Neural crest cell (in vitro differentiated cells): ENCODE data around the gene SLC2A6. TPM values are rescaled to one million over a fixed set of nuclear protein-coding genes. Genes with fewer than 3 reads are reported as not detected.

Source experiments
- DNase-seq: peaks from one replicate; pipeline ENCODE4 v3.0.0; 2021; ENCODE audit warnings: low read depth, mixed read lengths, low spot score
- H3K27ac Mint-ChIP-seq: one replicate; pipeline ENCODE4 v1.8.0; 2021; ENCODE audit warnings: mild to moderate bottlenecking, mixed read lengths; ENCODE audit not compliant: unreplicated experiment
- H3K27me3 Mint-ChIP-seq: 2 replicates; pipeline ENCODE4 v1.8.0; 2021; ENCODE audit warnings: low read depth, mild to moderate bottlenecking, mixed read lengths
- H3K36me3 Mint-ChIP-seq: 2 replicates; pipeline ENCODE4 v1.8.0; 2021; ENCODE audit warnings: low read depth, mild to moderate bottlenecking, mixed read lengths
- H3K4me1 Mint-ChIP-seq: 2 replicates; pipeline ENCODE4 v1.8.0; 2021; ENCODE audit warnings: mixed read lengths
- H3K4me3 Mint-ChIP-seq: one replicate; pipeline ENCODE4 v1.8.0; 2021; ENCODE audit warnings: mild to moderate bottlenecking, mixed read lengths
- H3K9me3 Mint-ChIP-seq: 2 replicates; pipeline ENCODE4 v1.8.0; 2021; ENCODE audit warnings: mixed read lengths
- total RNA-seq: library from RNA; stranded (reverse); gene quantifications from 2 replicates; pipeline ENCODE4 v1.2.1, GENCODE V29; 2021
- TF ChIP-seq, protein P1 (sequence below): fragments of 200-600 bp; sonication (generic); conservative IDR thresholded peaks from 2 replicates; pipeline ENCODE4 v1.5.0; 2021; ENCODE audit warnings: antibody characterized with exemption, mild to moderate bottlenecking

The SLC2A6 gene
- total RNA-seq, 1 donor from 2014 or later: 29.0 TPM

DNA sequence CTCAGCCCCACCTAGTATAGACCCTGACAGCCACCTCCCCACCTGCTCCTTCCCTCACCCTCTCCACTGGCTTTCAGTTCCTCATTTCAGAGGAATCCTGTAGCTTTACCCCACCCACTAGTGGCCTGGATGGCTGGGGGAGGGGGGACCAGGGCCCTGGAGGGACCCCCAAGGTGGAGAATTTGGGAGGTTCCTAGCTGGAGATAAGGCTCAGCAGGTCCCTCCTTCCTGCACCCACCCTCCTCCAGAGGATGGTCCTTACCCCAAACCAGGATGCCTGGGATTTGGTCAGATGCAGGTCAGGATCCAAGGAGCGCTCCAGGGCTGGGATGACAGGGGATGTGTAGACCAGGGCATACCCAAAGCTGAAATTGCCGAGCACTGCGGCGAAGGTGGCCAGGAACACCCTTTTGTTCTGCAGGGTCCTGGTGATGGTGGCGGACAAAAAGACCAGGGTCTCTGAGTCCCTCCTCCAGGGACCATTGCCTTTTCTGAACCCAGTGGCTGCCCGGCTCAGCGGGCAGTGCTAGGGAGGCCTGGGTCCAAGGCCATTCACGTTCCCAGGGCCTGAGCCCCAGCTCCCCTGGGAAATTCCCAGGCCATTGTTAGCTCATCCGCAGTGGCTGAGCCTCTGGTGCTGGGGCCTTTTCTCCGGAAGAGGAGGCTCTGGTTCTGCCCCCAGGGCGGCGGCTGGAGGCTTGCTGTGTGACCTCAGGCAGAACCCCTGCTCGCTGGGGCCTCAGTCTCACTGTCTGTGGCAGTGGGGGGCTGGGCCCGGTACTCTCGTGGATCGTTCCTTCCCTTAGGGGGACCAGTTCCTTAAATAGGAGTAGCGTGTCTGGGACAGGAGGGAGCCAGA lies 678 bp downstream of the SLC2A6 start:
- H3K27ac Mint-ChIP-seq: peak overlapping the region; percentile 67
- no peaks in the 10 kb centered on the region for H3K27me3 Mint-ChIP-seq
- peaks cover 17% of the 10 kb centered on the region for H3K4me1 Mint-ChIP-seq
- peak; percentile 44 for DNase-seq
- H3K36me3 Mint-ChIP-seq: no peaks in the 10 kb centered on the region
- H3K9me3 Mint-ChIP-seq: no peaks in the 10 kb centered on the region
- TF ChIP-seq, protein P1, sequence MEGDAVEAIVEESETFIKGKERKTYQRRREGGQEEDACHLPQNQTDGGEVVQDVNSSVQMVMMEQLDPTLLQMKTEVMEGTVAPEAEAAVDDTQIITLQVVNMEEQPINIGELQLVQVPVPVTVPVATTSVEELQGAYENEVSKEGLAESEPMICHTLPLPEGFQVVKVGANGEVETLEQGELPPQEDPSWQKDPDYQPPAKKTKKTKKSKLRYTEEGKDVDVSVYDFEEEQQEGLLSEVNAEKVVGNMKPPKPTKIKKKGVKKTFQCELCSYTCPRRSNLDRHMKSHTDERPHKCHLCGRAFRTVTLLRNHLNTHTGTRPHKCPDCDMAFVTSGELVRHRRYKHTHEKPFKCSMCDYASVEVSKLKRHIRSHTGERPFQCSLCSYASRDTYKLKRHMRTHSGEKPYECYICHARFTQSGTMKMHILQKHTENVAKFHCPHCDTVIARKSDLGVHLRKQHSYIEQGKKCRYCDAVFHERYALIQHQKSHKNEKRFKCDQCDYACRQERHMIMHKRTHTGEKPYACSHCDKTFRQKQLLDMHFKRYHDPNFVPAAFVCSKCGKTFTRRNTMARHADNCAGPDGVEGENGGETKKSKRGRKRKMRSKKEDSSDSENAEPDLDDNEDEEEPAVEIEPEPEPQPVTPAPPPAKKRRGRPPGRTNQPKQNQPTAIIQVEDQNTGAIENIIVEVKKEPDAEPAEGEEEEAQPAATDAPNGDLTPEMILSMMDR: no peak
- H3K4me3 Mint-ChIP-seq: peak overlapping the region; percentile 81

DNA sequence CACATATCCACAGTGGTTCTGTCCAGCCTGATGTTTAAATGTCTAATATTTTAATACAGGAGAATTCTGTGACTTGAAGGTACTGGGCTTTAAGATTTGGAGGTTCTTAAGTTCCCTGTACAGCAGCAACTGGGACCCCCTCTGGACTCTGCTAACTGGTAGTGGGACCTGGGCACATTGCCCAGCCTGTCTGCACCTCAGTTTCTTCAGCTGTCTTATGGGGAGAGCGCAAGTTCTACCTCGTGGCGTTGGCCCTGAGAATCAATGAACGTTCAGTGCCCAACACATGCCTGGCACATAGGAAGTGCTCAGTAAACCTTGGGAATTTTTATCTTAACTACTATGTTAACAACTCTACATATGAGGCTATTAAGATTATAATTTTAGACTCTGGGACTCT lies 1.4 kb downstream of the SLC2A6 start:
- Mint-ChIP-seq H3K27ac (peak overlapping the region; percentile 67), H3K4me3 (peak overlapping the region; percentile 81), H3K36me3 (no peaks in the 10 kb centered on the region), H3K4me1 (peaks cover 17% of the 10 kb centered on the region), H3K27me3 (no peaks in the 10 kb centered on the region), H3K9me3 (no peaks in the 10 kb centered on the region)
- DNase-seq: no peak
- TF ChIP-seq, protein P1: no peak

DNA sequence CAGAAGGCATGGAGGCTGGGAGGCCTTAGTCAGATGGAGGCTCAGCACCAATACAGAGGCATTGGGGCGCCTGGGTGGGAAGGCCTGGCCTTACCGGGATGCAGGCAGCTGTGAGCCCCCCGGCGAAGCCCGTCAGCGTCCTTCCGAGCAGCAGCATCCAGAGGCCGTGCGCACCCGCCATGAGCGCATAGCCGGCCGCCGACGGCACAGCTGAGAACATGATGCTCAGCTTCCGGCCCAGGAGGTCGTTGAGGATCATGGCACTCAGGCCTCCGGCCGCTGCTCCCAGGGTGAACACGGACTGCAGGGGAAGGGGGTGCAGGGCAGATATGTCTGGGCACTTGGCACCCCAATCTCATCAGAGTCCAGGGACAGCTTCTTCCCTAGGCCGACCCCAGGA lies 2.0 kb downstream of the SLC2A6 start:
- H3K36me3 Mint-ChIP-seq: no peaks in the 10 kb centered on the region
- peak overlapping the region; percentile 62 for H3K4me3 Mint-ChIP-seq
- TF ChIP-seq, protein P1: no peak
- H3K27me3 Mint-ChIP-seq: no peaks in the 10 kb centered on the region
- no peak overlapping the region for H3K27ac Mint-ChIP-seq
- peaks cover 17% of the 10 kb centered on the region for H3K4me1 Mint-ChIP-seq
- no peaks in the 10 kb centered on the region for H3K9me3 Mint-ChIP-seq
- no peak for DNase-seq

DNA sequence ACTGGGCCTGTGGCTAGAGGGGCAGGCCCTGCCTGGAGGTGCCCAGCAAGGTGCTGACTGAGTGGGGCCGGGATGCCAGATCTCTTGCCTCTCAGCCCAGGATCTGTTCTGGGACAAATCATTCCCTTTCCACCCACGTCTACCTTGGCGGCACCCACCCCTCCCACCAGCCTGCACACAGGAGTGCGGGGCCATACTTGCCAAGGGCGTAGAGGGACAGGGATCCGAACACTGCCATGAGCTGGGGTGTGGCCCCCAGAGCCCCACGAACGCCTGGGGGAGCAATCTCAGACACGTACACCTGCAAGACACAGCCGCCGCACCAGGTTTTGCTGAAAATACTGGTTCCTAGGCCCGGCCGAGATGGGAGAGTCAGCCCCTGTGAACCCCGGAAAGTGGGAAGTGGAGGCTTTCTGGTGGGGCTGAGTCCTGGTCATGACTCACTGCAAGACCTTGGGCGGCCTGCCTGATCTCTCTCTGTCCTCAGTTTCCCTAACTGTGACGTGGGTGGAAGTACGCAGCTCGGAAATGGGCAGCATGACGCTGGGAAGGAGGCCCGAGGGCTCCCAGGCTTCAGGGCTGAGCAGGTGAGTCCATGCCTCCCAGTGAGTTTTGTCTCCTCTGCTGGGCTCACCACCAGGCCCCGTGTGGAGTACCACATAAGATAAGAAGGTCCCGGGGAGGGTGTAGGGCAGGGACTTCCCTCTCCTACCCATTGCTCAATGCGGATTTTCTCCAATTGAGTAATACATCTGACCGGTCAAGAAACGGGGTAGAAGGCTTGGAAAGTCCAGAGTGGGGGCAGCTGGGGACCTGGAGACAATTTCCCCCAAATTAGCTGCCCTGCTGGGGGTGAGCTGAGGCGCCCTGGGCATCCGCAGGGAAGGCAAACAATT lies 2.6 kb downstream of the SLC2A6 start:
- TF ChIP-seq, protein P1: no peak
- H3K27ac Mint-ChIP-seq: no peak overlapping the region
- H3K4me3 Mint-ChIP-seq: peak overlapping the region; percentile 62
- no peaks in the 10 kb centered on the region for H3K36me3 Mint-ChIP-seq
- no peaks in the 10 kb centered on the region for H3K27me3 Mint-ChIP-seq
- no peaks in the 10 kb centered on the region for H3K9me3 Mint-ChIP-seq
- DNase-seq: no peak
- H3K4me1 Mint-ChIP-seq: peaks cover 17% of the 10 kb centered on the region

DNA sequence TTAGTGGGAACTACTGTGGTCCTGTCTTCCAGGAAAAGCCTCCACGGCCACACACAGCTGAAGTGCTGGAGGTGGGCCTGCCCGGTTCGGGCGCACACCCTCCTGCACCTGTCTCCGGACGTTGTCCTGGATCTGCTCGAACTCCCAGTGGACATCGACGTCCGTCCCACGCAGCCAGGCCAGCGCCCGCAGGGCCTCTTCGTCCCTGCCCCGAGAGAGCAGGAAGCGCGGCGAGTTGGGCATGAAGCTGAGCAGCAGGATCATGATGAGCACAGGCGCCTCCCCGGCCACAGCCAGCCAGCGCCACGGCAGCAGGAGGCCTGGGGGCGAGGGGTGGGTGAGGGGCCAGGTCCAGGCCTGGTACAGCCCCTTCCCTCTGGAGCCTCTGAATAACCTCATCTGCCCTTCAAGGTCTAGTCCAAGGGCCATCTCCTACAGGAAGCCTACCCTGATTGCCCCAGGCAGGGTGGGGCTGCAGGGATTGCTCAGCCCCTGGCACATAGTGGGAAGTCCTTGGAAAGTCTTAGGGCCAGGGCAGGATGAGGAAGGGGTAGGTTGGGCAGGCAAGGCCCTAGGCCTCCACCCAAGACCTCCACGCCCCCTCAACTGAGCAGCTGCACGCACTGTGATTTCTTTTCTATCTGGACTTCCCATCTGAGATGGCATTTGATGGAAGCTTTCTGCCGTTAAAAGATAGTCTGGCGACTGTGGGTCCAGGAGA lies 3.4 kb downstream of the SLC2A6 start:
- no peak for DNase-seq
- Mint-ChIP-seq H3K27ac (no peak overlapping the region), H3K36me3 (no peaks in the 10 kb centered on the region), H3K4me1 (peaks cover 17% of the 10 kb centered on the region), H3K9me3 (no peaks in the 10 kb centered on the region), H3K4me3 (peak overlapping the region; percentile 62), H3K27me3 (peaks cover 2% of the 10 kb centered on the region)
- TF ChIP-seq, protein P1: no peak
